ENCODE measurements around the gene RCL1.
"Not testable (repeated sequence)": the region's sequence is repeated elsewhere in the genome, so short reads cannot be mapped to it uniquely, and the experiment has no call there.

Gene RCL1

DNA sequence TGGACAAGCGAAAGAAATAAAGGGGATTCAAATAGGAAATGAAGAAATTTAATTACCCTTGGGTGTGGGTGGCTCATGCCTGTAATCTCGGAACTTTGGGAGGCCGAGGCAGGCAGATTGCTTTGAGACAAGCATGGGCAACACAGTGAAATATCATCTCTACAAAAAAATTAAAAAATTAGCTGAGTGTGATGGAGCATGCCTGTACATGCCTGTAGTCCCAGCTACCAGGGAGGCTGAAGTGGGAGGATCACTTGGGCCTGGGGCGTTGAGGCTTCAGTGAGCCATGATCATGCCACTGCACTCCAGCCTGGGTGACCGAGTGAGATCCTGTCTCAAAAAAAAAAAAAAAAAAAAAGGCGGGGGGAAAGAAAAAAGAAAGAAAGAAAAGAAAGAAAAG lies 4.0 kb upstream of the RCL1 start:
- Mint-ChIP-seq H3K27ac (no peak overlapping the region), H3K4me1 (peaks cover 7% of the 10 kb centered on the region)

DNA sequence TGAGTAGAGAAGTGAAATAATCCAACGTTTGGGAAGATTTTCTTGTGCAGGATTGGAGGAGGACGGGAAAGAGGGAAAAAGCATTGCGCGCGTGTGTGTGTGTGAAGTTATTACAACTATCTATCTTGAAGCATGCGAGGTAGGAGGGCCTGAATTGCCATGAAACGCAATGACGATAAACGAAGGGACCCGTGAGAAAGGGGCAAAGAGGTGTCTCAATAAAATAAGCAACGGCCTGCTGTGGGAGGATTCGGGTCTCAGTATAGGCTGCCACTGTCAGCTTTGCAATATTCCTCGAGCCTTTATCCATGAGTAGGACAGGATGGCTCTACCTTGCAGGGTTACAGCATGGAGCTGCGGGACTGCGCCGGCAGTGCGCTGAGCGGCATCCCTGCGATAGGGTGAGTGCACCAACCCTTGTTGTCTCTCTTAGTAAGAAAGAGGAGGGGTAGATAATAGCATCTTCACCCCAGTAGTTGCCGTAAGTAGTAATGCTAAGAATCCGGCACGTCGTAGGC lies 631 bp upstream of the RCL1 start:
- Mint-ChIP-seq H3K27me3 (ENCODE audit: low read depth) (no peaks in the 10 kb centered on the region), H3K9me3 (no peaks in the 10 kb centered on the region), H3K27ac (peak overlapping the region in 2 of 3 experiments; percentile 4 to 8), H3K36me3 (ENCODE audit: low read depth) (no peaks in the 10 kb centered on the region), H3K4me3 (peak overlapping the region; percentile 98 to 99 (median 99)), H3K4me1 (peaks cover 27% of the 10 kb centered on the region)
- TF ChIP-seq, protein P1, sequence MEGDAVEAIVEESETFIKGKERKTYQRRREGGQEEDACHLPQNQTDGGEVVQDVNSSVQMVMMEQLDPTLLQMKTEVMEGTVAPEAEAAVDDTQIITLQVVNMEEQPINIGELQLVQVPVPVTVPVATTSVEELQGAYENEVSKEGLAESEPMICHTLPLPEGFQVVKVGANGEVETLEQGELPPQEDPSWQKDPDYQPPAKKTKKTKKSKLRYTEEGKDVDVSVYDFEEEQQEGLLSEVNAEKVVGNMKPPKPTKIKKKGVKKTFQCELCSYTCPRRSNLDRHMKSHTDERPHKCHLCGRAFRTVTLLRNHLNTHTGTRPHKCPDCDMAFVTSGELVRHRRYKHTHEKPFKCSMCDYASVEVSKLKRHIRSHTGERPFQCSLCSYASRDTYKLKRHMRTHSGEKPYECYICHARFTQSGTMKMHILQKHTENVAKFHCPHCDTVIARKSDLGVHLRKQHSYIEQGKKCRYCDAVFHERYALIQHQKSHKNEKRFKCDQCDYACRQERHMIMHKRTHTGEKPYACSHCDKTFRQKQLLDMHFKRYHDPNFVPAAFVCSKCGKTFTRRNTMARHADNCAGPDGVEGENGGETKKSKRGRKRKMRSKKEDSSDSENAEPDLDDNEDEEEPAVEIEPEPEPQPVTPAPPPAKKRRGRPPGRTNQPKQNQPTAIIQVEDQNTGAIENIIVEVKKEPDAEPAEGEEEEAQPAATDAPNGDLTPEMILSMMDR (IDR thresholded peaks at IDR 0.05; ENCODE audit: unreplicated experiment in 3 of 3): no peak

More for the DNA sequence above, 4.0 kb upstream of the RCL1 start:
- Mint-ChIP-seq H3K4me3 (no peak overlapping the region), H3K36me3 (ENCODE audit: low read depth) (no peaks in the 10 kb centered on the region), H3K9me3 (no peaks in the 10 kb centered on the region), H3K27me3 (ENCODE audit: low read depth) (no peaks in the 10 kb centered on the region)
- TF ChIP-seq, protein P1 (IDR thresholded peaks at IDR 0.05; ENCODE audit: unreplicated experiment in 3 of 3): no peak

DNA sequence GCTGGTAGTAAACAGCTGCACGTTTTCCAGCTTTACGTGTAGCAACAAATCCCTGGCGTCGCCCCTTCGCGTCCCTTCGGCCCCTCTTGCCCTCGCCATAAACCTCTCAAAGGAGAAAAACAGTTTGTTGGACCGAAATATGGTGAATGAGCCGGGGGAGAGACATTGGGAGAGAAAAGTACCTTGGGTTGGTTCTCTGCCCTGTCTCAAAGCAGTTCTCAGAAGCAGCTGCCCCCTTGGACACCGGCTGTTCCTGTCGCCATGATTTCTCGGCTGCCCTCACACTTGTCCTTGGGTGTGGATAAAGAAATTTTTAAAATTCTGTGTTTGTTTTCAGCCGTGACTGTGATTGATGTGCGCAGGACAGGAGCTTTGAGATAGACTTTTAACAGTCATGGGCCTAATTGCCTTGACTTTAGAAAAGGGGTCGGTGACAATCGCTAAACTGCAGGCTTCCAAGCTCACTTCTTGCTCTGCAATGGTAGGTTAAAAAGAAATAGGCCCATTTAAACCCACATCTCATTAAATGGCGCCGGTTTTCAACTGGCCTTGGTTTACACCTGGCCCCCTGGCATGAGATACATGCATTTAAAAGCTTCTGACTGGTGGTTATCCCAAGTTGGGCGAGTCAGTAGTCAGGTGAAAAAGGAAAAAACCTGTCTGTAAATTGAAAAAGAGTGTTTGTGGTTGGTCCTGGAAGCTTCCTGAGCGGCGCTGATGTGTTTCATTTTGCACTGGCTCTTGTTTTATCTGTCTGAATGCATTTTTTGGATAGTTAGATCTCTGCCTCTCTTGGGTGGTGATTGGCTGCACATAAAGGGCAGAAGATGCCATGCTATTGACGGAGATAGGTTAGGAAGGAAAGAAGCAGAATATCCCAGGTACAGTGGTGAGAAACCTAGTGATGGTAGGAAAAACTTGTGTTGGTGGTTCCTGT lies 983 bp downstream of the RCL1 start:
- TF ChIP-seq, protein P1 (IDR thresholded peaks at IDR 0.05; ENCODE audit: unreplicated experiment in 3 of 3): no peak
- Mint-ChIP-seq H3K36me3 (ENCODE audit: low read depth) (no peaks in the 10 kb centered on the region), H3K9me3 (no peaks in the 10 kb centered on the region), H3K4me3 (peak overlapping the region; percentile 98 to 99 (median 99)), H3K27ac (peak overlapping the region; percentile 19 to 70 (median 56)), H3K4me1 (peaks cover 39% of the 10 kb centered on the region), H3K27me3 (ENCODE audit: low read depth) (no peaks in the 10 kb centered on the region)

DNA sequence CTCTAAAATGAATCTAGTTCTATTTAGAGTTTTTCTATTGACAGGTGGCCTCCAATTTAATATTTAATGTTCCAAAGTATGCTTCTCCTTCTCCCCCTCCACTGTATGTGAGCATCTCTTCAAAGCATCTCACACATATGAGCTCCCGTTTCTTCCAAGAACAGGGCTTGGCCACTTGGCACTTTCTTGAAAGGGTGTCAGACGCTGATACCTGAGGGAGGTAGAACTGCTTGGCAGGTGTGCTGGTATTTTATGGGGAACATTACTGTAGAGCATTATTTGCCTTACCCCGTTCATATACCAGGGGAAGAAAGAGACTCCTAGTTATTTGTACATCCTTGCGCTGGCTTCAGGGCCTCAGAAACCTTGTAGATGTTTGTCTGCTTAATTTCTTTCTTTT lies 1.9 kb downstream of the RCL1 start:
- TF ChIP-seq, protein P1 (IDR thresholded peaks at IDR 0.05; ENCODE audit: unreplicated experiment in 3 of 3): no peak
- peaks cover 43% of the 10 kb centered on the region for H3K4me1 Mint-ChIP-seq
- H3K27ac Mint-ChIP-seq: peak overlapping the region in 2 of 3 experiments; percentile 56 to 70
- H3K36me3 Mint-ChIP-seq (ENCODE audit: low read depth): no peaks in the 10 kb centered on the region
- H3K4me3 Mint-ChIP-seq: peak overlapping the region; percentile 98 to 99 (median 99)
- no peaks in the 10 kb centered on the region for H3K9me3 Mint-ChIP-seq
- H3K27me3 Mint-ChIP-seq (ENCODE audit: low read depth): no peaks in the 10 kb centered on the region

DNA sequence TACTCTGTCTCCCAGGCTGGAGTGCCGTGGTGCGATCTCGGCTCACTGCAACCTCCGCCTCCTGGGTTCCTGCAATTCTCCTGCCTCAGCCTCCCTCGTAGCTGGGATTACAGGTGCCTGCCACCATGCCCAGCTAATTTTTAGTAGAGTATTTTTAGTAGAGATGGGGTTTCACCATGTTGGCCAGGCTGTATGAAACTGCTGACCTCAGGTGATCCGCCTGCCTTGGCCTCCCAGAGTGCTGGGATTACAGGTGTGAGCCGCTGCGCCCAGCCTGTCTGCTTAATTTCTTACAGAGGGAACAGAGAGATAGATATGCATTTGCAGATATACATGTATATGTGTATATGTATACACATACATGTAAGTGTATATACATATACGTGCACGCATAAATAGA lies 2.4 kb downstream of the RCL1 start:
- not testable (repeated sequence) for H3K27me3 Mint-ChIP-seq (ENCODE audit: low read depth); H3K9me3 Mint-ChIP-seq

DNA sequence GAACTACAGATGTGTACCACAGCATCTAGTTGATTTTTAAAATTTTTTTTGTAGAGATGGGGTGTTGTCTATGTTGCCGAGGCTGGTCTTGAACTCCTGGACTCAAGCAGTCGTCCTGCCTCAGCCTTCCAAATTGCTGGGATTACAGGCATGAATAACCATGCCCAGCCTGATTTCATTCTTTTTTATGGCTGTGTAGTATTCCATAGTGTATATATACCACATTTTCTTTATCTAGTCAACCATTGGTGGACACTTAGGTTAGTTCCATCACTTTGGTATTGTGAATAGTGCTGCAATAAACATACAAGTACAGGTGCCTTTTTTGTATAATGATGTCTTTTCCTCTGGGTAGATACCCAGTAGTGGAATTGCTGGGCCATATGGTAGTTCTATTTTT lies 3.8 kb downstream of the RCL1 start:
- no peak overlapping the region for H3K27ac Mint-ChIP-seq
- no peaks in the 10 kb centered on the region for H3K9me3 Mint-ChIP-seq
- no peaks in the 10 kb centered on the region for H3K36me3 Mint-ChIP-seq (ENCODE audit: low read depth)
- no peak overlapping the region for H3K4me3 Mint-ChIP-seq
- no peaks in the 10 kb centered on the region for H3K27me3 Mint-ChIP-seq (ENCODE audit: low read depth)
- TF ChIP-seq, protein P1 (IDR thresholded peaks at IDR 0.05; ENCODE audit: unreplicated experiment in 3 of 3): no peak
- peaks cover 43% of the 10 kb centered on the region for H3K4me1 Mint-ChIP-seq

More for the DNA sequence above, 2.4 kb downstream of the RCL1 start:
- not testable (repeated sequence) for H3K27ac Mint-ChIP-seq; H3K36me3 Mint-ChIP-seq (ENCODE audit: low read depth)
- Mint-ChIP-seq H3K4me1 (peaks cover 43% of the 10 kb centered on the region), H3K4me3 (peak overlapping the region; percentile 98 to 99 (median 99))
